HG02763 (cell line): ENCODE measurements around the gene KDM5C.
"Not testable (repeated sequence)": the region's sequence is repeated elsewhere in the genome, so short reads cannot be mapped to it uniquely, and the experiment has no call there.

Source experiments
- ATAC-seq: cut with Tn5 transposase; IDR thresholded peaks from one replicate; pipeline ENCODE4 v1.9.1; 2021; ENCODE audit warnings: mild to moderate bottlenecking, moderate library complexity; ENCODE audit not compliant: unreplicated experiment

Gene KDM5C

DNA sequence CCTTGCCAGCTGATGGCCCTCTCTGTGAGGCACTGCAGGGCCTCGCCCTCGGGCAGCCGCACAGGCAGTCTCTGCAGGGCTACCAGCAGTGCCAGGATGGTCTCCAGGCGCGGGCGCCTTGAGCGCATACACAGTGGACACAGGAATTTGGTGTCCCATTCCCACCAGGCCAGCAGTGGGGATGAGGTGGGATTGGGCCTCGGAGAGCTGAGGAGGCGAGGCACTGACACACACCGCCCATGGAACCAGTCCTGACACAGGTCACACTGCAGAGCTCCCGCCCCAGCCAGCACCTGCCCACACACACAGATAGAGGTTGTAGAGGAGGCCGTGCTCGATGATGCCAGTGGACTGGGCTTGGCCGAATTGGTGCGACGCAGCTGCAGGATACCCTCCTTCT lies 30.7 kb downstream of the KDM5C start:
- no peak for ATAC-seq

GRCh38 chrX:53193093-53193492 lies 31.9 kb downstream of the KDM5C start:
- no peak for ATAC-seq

- no peak for ATAC-seq
Measured at GRCh38 chrX:53190363-53190960, 34.5 kb downstream of the KDM5C start.

GRCh38 chrX:53188763-53189162 lies 36.2 kb downstream of the KDM5C start:
- peak; percentile 65 for ATAC-seq

- no peak for ATAC-seq
Measured at GRCh38 chrX:53186351-53186750, 38.7 kb downstream of the KDM5C start.

DNA sequence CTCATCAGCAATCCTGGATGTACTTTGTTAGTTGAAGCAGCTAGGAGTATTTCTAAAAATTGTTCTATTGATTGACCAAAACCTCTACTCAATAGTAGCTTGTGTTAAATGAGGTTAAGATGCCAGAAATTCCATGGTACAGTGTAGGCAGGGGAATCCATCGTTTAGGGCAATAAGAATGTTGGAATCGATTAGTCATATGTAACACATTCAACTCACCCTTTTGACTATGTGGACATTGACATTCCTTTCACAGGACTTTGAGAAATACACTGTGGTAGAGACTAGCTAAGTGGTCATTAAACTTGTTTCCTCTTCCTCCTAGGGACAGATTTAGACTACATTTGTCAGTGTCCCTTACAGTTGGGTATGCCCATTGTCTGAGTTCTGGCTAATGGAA lies 40.2 kb downstream of the KDM5C start:
- ATAC-seq: no peak

DNA sequence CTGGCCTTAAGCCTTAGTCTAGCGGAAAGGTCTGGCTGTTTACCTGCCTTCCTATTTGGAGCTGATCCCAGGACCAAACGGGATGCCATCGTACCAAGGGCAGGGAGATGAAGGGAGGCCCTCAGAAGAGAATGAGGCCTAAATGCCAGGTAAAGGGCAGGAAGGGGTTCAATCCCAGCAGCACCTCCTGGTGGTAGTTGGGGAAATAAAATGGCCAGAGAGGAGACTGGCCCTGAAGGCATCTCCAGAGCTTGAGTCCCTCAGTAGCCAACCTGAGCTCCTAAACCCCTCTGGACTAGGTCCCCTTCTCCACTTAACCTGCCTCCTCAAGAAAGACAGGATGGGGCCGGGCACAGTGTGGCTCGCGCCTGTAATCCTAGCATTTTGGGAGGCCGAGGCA lies 53.7 kb downstream of the KDM5C start:
- no peak for ATAC-seq

- ATAC-seq: no peak
Measured at GRCh38 chrX:53166103-53166502, 58.9 kb downstream of the KDM5C start.

- not testable (repeated sequence) for ATAC-seq
Measured at GRCh38 chrX:53164566-53164965, 60.4 kb downstream of the KDM5C start.

GRCh38 chrX:53163436-53163835 lies 61.6 kb downstream of the KDM5C start:
- no peak for ATAC-seq

DNA sequence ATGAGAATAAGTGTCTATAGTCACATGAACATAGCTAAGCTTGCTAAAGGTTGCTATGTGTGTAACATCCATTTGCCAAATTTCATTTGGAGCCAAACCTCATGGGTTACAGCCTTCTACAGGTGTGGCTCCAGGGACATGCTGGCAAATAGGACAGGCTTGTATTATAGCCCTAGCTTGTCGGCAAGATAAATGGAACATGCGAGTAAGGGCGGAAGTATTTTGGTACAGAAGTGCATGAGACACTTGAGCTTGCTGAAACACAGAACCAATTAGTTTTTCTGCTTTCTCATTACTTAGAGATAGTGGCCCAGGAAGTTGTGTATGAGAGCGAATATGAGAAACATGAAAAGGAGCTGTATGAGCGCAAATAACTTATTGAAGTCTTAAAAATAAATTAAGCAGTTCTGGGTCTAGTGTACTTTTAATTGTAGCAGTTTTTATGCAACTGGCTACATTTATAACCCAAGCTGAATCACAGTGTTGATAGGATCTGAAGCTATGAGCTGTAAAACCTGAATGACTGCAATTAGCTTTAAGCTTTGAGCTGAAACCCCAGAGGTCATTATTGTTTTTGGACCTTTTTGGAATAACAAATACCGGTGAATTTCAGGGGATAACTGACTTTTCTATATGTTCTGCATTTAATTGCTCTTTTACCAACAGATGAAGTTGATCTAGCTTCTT lies 64.6 kb downstream of the KDM5C start:
- ATAC-seq: no peak

GRCh38 chrX:53159184-53159583 lies 65.8 kb downstream of the KDM5C start:
- no peak for ATAC-seq

DNA sequence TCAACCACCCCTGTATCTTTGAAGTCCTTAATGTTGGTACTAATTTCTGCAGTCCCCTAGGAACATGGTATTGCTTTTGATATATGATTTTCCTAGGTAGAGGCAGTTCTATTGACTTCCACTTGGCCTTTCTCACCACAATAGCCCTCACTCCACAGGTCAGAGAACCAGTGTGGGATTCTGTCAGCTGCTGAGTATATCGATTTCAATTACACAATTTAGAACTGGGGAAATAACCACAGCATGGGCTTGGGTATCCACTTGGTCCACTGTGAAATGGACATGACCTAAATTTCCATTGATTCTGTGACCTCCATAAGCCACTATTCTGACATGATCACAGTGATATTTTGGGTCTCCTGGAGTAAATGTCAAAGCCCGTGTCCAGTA lies 68.8 kb downstream of the KDM5C start:
- ATAC-seq: no peak

GRCh38 chrX:53155512-53156206 lies 69.3 kb downstream of the KDM5C start:
- ATAC-seq: no peak

- ATAC-seq: no peak
Measured at GRCh38 chrX:53153581-53153980, 71.4 kb downstream of the KDM5C start.
